ENCODE results near the gene KANSL1. TPM values are rescaled to one million over a fixed set of nuclear protein-coding genes. Genes with fewer than 3 reads are reported as not detected.

Gene KANSL1
- total and polyA plus RNA-seq, 10 of the 15 experiments (the other 5 are each of a cell fraction or from before 2014, with no cell fraction given) = 4.7 to 60.6 (median 28.0) TPM

GRCh38 chr17:46179375-46179999, 13.7 kb downstream of the KANSL1 start:
- RAD21 ChIA-PET (ENCODE audit: unreplicated experiment) = interaction anchor here (1.0 to 3.0 kb wide), 5 partner anchors 13 to 78 kb away, joined by 3 to 13 read pairs (median 6); no protein-coding TSS in a partner anchor
- Histone ChIP-seq H3K36me3 (ENCODE audit: control insufficient read depth in 2 of 2, insufficient read depth in 2 of 2, low read length in 1 of 2) (peaks cover 3 to 6% of the 10 kb centered on the region in 2 experiments; a peak in 3 of 4 replicates), H3K9ac (ENCODE audit: control insufficient read depth, insufficient read depth, low read length) (no peak overlapping the region), H2AFZ (ENCODE audit: control insufficient read depth, low read depth, low read length) (no peak overlapping the region), H3K27me3 (replicated peaks in 1 of 2; ENCODE audit: control insufficient read depth in 2 of 2, insufficient read depth in 2 of 2, low read length in 1 of 2) (no peaks in the 10 kb centered on the region), H3K79me2 (ENCODE audit: control insufficient read depth, insufficient read depth, low read length) (peaks cover 100% of the 10 kb centered on the region), H3K9me3 (replicated peaks; ENCODE audit: control insufficient read depth, insufficient read depth, low read length) (no peaks in the 10 kb centered on the region), H3K4me2 (ENCODE audit: control insufficient read depth, insufficient read depth) (peak overlapping the region; percentile 73), H3K4me3 (peak overlapping the region; percentile 17; the same call in 1 of the 2 replicates), H3K4me1 (ENCODE audit: control insufficient read depth, insufficient read depth, low read length) (peaks cover 50% of the 10 kb centered on the region), H3K27ac (ENCODE audit: control insufficient read depth, insufficient read depth) (peak overlapping the region; percentile 29), H4K20me1 (ENCODE audit: control insufficient read depth, insufficient read depth) (0 out of 2 replicates have a peak, but pooled peaks cover 5% of the 10 kb centered on the region)
- in situ Hi-C loops (cut with MboI) = no loop called here
- CTCF ChIA-PET = interaction anchor here (0.6 to 5.2 kb wide), 15 partner anchors 7 to 176 kb away, joined by 3 to 53 read pairs (median 6); partner anchors contain the start of gene KANSL1
- DNase-seq (ENCODE audit: low read depth, low spot score) (peak; percentile 73), ATAC-seq (peak; percentile 79), FAIRE-seq (peak; percentile 81)
- POLR2A ChIA-PET = interaction anchor here (0.6 to 3.3 kb wide), 7 partner anchors 15 to 58 kb away, joined by 3 to 17 read pairs (median 5); no protein-coding TSS in a partner anchor
- WGBS (ENCODE audit: insufficient coverage, insufficient replicate concordance, low lambda C conversion rate, missing lambda C conversion rate) = 68% methylated on average over 11 of the region's 11 CpGs
- SMC1A ChIA-PET (ENCODE audit: uncharacterized antibody, unreplicated experiment) = interaction anchor here (0.7 to 24.2 kb wide), 13 partner anchors 5 to 135 kb away, joined by 3 to 478 read pairs (median 5); partner anchors contain the start of gene KANSL1
- no TSS peak for BruUV-seq (replicated peaks)
- intact Hi-C loops (cut with micrococcal nuclease; ENCODE audit: unreplicated experiment) = no loop called here
- TF ChIP-seq, protein P1, sequence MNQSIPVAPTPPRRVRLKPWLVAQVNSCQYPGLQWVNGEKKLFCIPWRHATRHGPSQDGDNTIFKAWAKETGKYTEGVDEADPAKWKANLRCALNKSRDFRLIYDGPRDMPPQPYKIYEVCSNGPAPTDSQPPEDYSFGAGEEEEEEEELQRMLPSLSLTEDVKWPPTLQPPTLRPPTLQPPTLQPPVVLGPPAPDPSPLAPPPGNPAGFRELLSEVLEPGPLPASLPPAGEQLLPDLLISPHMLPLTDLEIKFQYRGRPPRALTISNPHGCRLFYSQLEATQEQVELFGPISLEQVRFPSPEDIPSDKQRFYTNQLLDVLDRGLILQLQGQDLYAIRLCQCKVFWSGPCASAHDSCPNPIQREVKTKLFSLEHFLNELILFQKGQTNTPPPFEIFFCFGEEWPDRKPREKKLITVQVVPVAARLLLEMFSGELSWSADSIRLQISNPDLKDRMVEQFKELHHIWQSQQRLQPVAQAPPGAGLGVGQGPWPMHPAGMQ (IDR thresholded peaks at IDR 0.05; ENCODE audit: borderline replicate concordance) = no peak
- TF ChIP-seq E4F1 (IDR thresholded peaks at IDR 0.05; ENCODE audit: borderline replicate concordance, partially characterized antibody) (no peak), TAF1 (IDR thresholded peaks at IDR 0.05; ENCODE audit: borderline replicate concordance, low read depth, low read length) (no peak), ELK1 (IDR thresholded peaks at IDR 0.05; ENCODE audit: low read depth, low read length) (no peak), E2F4 (IDR thresholded peaks at IDR 0.05; ENCODE audit: low read depth, low read length) (no peak), IKZF1 (conservative IDR thresholded peaks at IDR 0.05) (peak; percentile 88), EED (IDR thresholded peaks at IDR 0.05; ENCODE audit: low read depth) (peak; percentile 97), ZBTB4 (CRISPR knock-in tag; IDR thresholded peaks at IDR 0.05) (no peak), HDGF (IDR thresholded peaks at IDR 0.05) (peak; percentile 39; the same call in 1 of the 2 replicates), TCF12 (IDR thresholded peaks at IDR 0.05; ENCODE audit: low read depth, low read length) (0 out of 2 replicates have a peak, but pooled peaks have one; percentile 21), IKZF2 (IDR thresholded peaks at IDR 0.05) (peak; percentile 95 to 97), MXI1 (IDR thresholded peaks at IDR 0.05; ENCODE audit: low read depth, low read length) (peak; percentile 53; the same call in 1 of the 2 replicates), KLF5 (IDR thresholded peaks at IDR 0.05; ENCODE audit: partially characterized antibody) (no peak)
